Body of pancreas (tissue), 4 donors: ENCODE measurements around the gene BPIFA2.

Experiments used
- POLR2A ChIP-seq, 3 donors: fragments of 450-650 bp; IDR thresholded peaks; one replicate each; pipeline ENCODE4 v1.6.1; 2016; ENCODE audit warnings: antibody characterized with exemption in 3 of 3, mild to moderate bottlenecking in 2 of 3
- TF ChIP-seq, protein P1 (sequence below), 7 experiments: fragments of 450-650 bp in 4 of 7; fragments of 200-600 bp in 3 of 7; sonication (generic) in 3 of 7; IDR thresholded peaks; one replicate each; pipeline ENCODE4 v1.5.1; 2016 to 2019; ENCODE audit warnings: antibody characterized with exemption in 7 of 7

DNA sequence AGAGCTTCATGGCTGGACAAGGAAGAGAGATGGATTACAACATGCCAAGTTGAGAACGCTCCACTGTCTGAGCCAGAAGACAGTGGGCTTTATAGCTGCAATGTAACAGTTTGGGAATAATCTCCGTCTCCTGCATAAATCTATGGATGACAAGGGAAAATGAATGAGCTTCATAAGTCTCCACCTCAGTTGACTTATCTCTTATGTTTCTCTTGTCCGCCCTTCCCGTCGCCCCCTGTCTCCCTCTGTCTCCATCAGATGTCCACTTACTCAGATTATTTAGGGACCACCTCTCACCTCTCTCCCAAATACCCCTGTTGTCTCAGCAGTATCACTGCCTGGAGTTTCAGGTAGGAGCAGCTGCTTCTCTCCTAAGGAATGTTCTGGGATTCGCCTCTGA is 13.7 kb upstream of the BPIFA2 start:
- TF ChIP-seq POLR2A (IDR thresholded peaks at IDR 0.05): no peak
- TF ChIP-seq, protein P1, sequence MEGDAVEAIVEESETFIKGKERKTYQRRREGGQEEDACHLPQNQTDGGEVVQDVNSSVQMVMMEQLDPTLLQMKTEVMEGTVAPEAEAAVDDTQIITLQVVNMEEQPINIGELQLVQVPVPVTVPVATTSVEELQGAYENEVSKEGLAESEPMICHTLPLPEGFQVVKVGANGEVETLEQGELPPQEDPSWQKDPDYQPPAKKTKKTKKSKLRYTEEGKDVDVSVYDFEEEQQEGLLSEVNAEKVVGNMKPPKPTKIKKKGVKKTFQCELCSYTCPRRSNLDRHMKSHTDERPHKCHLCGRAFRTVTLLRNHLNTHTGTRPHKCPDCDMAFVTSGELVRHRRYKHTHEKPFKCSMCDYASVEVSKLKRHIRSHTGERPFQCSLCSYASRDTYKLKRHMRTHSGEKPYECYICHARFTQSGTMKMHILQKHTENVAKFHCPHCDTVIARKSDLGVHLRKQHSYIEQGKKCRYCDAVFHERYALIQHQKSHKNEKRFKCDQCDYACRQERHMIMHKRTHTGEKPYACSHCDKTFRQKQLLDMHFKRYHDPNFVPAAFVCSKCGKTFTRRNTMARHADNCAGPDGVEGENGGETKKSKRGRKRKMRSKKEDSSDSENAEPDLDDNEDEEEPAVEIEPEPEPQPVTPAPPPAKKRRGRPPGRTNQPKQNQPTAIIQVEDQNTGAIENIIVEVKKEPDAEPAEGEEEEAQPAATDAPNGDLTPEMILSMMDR (IDR thresholded peaks at IDR 0.05): no peak
